ENCODE results near the gene VPS29.

Gene VPS29

DNA sequence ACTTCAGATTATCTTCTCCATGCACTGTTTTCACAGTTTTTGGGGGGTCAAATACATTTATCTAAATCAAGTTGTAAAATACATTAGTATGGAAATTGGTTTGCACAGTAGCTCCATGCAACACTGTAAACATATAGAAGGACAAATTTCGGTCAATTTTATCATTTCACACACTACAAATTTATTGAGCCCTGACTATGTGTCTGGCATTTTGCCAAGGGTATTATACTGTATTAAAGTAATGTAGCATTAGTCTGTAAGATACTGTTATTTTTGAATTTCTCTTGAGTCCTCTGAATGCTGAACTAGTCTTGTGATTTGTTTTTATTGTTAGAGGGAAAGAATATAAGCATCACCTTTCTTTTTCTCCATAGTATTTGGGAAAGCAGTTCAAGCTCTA is 1.5 kb upstream of the VPS29 start:
- no peak overlapping the region for H3K4me3 ChIP-seq (ENCODE audit: low read length)
- no peak for DNase-seq (ENCODE audit: low read depth)
- TF ChIP-seq, protein P1, sequence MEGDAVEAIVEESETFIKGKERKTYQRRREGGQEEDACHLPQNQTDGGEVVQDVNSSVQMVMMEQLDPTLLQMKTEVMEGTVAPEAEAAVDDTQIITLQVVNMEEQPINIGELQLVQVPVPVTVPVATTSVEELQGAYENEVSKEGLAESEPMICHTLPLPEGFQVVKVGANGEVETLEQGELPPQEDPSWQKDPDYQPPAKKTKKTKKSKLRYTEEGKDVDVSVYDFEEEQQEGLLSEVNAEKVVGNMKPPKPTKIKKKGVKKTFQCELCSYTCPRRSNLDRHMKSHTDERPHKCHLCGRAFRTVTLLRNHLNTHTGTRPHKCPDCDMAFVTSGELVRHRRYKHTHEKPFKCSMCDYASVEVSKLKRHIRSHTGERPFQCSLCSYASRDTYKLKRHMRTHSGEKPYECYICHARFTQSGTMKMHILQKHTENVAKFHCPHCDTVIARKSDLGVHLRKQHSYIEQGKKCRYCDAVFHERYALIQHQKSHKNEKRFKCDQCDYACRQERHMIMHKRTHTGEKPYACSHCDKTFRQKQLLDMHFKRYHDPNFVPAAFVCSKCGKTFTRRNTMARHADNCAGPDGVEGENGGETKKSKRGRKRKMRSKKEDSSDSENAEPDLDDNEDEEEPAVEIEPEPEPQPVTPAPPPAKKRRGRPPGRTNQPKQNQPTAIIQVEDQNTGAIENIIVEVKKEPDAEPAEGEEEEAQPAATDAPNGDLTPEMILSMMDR (IDR thresholded peaks at IDR 0.05; ENCODE audit: insufficient read depth, low read depth, low read length, missing control alignments): no peak

DNA sequence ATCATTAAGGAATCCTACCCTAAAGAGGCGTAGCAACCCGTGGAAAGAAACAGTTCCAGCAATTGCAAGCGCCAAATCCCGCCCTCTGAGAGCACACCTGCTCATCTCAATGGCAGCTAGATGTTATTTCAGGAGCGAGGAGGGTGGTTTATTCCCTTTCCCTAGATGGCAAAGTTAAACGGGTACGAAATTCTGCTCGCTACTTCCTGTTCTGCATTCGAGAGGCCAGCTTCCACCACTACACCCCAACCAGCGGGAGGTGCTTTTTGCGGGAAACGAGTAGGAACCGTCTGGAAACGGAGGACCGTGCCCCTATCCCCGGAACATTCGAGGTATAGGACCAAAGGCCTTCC is 536 bp downstream of the VPS29 start:
- peak; percentile 86 for DNase-seq (ENCODE audit: low read depth)

DNA sequence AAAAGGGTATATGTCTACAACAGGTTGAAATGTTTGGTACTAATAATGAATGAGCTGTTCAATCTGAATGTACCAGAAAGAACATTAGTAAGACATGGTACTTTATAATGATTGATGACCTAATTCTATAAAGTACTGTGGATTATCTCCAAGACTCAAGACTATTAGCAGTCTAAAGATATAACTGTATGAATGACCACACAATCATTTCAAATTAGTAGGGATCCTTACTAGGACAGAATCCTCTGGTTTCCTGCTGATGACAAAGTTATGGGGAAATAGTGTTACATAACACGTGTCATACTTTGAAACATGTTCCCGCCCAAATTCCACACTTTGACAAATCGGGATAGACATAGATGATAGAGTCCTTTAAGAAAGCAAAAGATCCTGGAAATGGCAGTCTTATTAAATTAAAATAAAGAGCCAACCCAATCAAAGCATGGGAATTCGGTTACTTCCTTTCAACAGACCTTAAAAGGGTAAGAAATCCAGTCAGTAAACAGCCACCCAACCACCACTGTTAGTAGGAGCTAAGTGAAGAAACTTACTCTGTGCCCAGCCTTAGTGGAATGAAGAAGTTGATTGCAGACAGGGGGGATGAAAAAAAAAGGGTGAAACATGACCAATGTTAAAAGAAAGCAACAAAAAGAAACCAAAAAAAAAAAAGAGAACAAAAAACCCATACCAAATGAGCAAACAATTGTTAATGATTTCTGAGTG is 2.8 kb downstream of the VPS29 start:
- TF ChIP-seq, protein P1 (IDR thresholded peaks at IDR 0.05; ENCODE audit: insufficient read depth, low read depth, low read length, missing control alignments): no peak
- peak; percentile 82 for DNase-seq (ENCODE audit: low read depth)
- no peak overlapping the region for H3K4me3 ChIP-seq (ENCODE audit: low read length)

More for the DNA sequence above, 536 bp downstream of the VPS29 start:
- TF ChIP-seq, protein P1 (IDR thresholded peaks at IDR 0.05; ENCODE audit: insufficient read depth, low read depth, low read length, missing control alignments): no peak
- H3K4me3 ChIP-seq (ENCODE audit: low read length): peak overlapping the region; percentile 89

DNA sequence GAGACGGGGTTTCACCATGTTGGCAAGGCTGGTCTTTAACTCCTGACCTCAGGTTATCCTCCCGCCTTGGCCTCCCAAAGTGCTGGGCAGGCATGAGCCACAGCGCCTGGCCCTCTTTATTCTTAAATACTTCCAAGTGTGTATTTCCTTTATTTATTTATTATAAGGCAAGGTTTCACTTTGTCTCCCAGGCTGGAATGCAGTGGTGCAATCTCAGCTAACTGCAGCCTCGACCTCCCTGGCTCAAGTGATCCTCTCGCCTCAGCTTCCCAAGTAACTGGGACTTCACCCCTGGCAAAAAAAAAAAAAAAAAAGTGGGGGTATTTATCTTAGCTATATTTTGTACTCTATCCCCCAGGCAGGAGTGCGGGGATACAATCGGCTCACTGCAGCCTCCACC is 26.5 kb downstream of the VPS29 start:
- TF ChIP-seq, protein P1 (IDR thresholded peaks at IDR 0.05; ENCODE audit: insufficient read depth, low read depth, low read length, missing control alignments): no peak
- no peak for DNase-seq (ENCODE audit: low read depth)
- no peak overlapping the region for H3K4me3 ChIP-seq (ENCODE audit: low read length)

DNA sequence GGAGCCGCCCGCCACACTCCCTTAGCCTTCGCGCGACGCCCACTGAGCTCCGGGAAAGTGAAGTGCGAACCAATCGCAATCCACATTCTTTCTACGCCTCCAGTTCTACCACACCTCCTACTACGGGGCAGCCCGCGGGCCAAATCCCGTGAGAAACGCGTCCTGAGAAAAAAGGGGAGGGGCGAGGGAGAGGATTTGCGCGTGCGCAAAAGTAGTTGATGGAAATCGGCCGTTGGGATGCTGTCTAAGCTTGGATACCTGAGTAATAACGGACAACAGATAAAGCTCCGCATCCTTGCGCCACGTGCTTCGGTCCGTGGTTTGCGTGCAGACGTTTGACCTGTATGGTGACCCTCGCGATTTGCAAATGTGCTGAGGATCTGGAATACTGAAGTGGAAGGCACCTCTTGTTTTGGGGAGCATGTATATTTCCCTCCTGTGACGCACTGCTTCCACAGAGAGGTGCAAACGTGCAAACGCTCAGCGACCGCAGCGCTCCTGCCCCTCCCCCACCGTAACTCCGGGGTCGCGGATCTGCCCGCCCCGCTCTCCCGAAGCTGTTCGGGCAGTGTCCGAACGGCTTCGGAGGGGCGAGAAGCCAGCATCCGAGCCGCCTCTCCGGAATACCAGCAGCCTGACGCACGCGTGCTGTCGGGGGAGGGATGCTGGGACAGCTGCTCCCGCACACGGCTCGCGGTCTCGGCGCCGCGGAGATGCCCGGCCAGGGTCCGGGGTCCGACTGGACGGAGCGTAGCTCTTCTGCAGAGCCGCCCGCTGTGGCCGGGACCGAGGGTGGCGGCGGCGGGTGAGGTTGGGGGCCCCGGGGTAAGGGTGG is 33.5 kb downstream of the VPS29 start, which contains the start of the genes FAM216A and GPN3:
Gene FAM216A, plus strand, starts transcription at position 632 of the 835 bp plus-strand sequence. Its CDS starts 31 bp downstream, at position 663.
Gene GPN3, minus strand, starts transcription at position 44 of the 835 bp plus-strand sequence. CDS start 54 bp downstream, outside the sequence.
- peak; percentile 99 for DNase-seq (ENCODE audit: low read depth)
- H3K4me3 ChIP-seq (ENCODE audit: low read length): peak within 1 kb of the TSS; percentile 77
- TF ChIP-seq, protein P1 (IDR thresholded peaks at IDR 0.05; ENCODE audit: insufficient read depth, low read depth, low read length, missing control alignments): no peak

DNA sequence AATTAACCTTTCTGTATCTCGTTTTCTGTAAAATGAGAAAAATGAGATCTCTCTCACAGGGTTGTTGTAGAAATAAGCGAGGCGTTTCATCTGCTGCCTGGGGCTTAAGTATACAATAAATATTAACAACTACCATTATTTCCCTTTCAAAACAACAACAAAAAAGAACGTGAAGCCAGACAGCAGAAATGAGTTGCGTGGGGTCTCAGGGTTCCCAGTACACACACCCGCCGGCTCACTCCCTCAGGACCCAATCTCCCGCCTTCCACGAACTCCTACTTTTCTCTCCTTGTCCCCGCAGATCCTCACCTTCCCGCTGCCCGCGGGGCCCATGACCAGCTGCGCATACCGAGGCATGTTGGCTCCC is 34.1 kb downstream of the VPS29 start:
- TF ChIP-seq, protein P1 (IDR thresholded peaks at IDR 0.05; ENCODE audit: insufficient read depth, low read depth, low read length, missing control alignments): no peak
- no peak for DNase-seq (ENCODE audit: low read depth)
- H3K4me3 ChIP-seq (ENCODE audit: low read length): peak overlapping the region; percentile 77

Measured in epithelial cell of esophagus (primary cell).